H9 (cell line): ENCODE measurements around the gene FAM43A. TPM values are rescaled to one million over a fixed set of nuclear protein-coding genes. Genes with fewer than 3 reads are reported as not detected.

Experiments
- DNase-seq: peaks from one replicate; pipeline ENCODE4 v3.0.0-alpha.2; 2017
- H2AFZ ChIP-seq: one replicate; pipeline ENCODE4 v1.6.1; 2013; ENCODE audit warnings: mild to moderate bottlenecking, low read length, control low read depth, moderate library complexity
- H2AK5ac ChIP-seq: 2 replicates; pipeline ENCODE4 v1.6.1; 2013; ENCODE audit warnings: low read length, control low read depth, mixed read lengths; ENCODE audit not compliant: insufficient read length
- H2BK120ac ChIP-seq: one replicate; pipeline ENCODE4 v1.6.1; 2013; ENCODE audit warnings: low read depth, mild to moderate bottlenecking, low read length, control low read depth, inconsistent platforms; ENCODE audit not compliant: poor library complexity, severe bottlenecking
- H2BK12ac ChIP-seq: 2 replicates; pipeline ENCODE4 v1.6.1; 2013; ENCODE audit warnings: low read length, control low read depth, mixed read lengths, low read depth; ENCODE audit not compliant: insufficient read length
- H2BK15ac ChIP-seq: 2 replicates; pipeline ENCODE4 v1.6.1; 2013; ENCODE audit warnings: low read depth, low read length, control low read depth
- H2BK20ac ChIP-seq: one replicate; pipeline ENCODE4 v1.6.1; 2013; ENCODE audit warnings: low read depth, mild to moderate bottlenecking, low read length, control low read depth, inconsistent platforms; ENCODE audit not compliant: poor library complexity, severe bottlenecking
- H2BK5ac ChIP-seq: 2 replicates; pipeline ENCODE4 v1.6.1; 2013; ENCODE audit warnings: low read length, control low read depth, mixed read lengths; ENCODE audit not compliant: insufficient read length
- H3K14ac ChIP-seq: 2 replicates; pipeline ENCODE4 v1.6.1; 2013; ENCODE audit warnings: low read length, control low read depth; ENCODE audit not compliant: insufficient read depth
- H3K18ac ChIP-seq: 2 replicates; pipeline ENCODE4 v1.6.1; 2013; ENCODE audit warnings: low read depth, mild to moderate bottlenecking, mixed read lengths, low read length, control low read depth; ENCODE audit not compliant: insufficient read length
- H3K23ac ChIP-seq: 2 replicates; pipeline ENCODE4 v1.6.1; 2013; ENCODE audit warnings: low read length, control low read depth, mixed read lengths, low read depth; ENCODE audit not compliant: insufficient read length
- H3K23me2 ChIP-seq: 2 replicates; pipeline ENCODE4 v1.6.1; 2013; ENCODE audit warnings: low read depth, mild to moderate bottlenecking, mixed read lengths, low read length, control low read depth; ENCODE audit not compliant: insufficient read length, poor library complexity, severe bottlenecking
- H3K27ac ChIP-seq: 2 replicates; pipeline ENCODE4 v1.5.1; 2013; ENCODE audit warnings: low read length, control low read depth, mixed read lengths, low read depth; ENCODE audit not compliant: insufficient read length
- H3K27me3 ChIP-seq: 2 replicates; pipeline ENCODE4 v1.6.1; 2013; ENCODE audit warnings: low read length, control low read depth, inconsistent platforms; ENCODE audit not compliant: insufficient read depth
- H3K4ac ChIP-seq: 2 replicates; pipeline ENCODE4 v1.6.1; 2013; ENCODE audit warnings: low read depth, mild to moderate bottlenecking, control low read depth, inconsistent platforms, low read length, moderate library complexity
- H3K4me1 ChIP-seq: 2 replicates; pipeline ENCODE4 v1.6.1; 2013; ENCODE audit warnings: low read length, control low read depth, inconsistent platforms; ENCODE audit not compliant: insufficient read depth
- H3K4me2 ChIP-seq: 2 replicates; pipeline ENCODE4 v1.6.1; 2013; ENCODE audit warnings: low read length, control low read depth, mixed read lengths; ENCODE audit not compliant: insufficient read length, insufficient read depth
- H3K56ac ChIP-seq: 2 replicates; pipeline ENCODE4 v1.6.1; 2013; ENCODE audit warnings: low read depth, mild to moderate bottlenecking, mixed read lengths, low read length, control low read depth; ENCODE audit not compliant: insufficient read length
- H3K79me1 ChIP-seq: 2 replicates; pipeline ENCODE4 v1.6.1; 2013; ENCODE audit warnings: low read depth, mild to moderate bottlenecking, moderate library complexity, low read length, control low read depth, inconsistent platforms; ENCODE audit not compliant: insufficient read depth, poor library complexity, severe bottlenecking
- H3K79me2 ChIP-seq: 2 replicates; pipeline ENCODE4 v1.6.1; 2013; ENCODE audit warnings: low read length, control low read depth, inconsistent platforms; ENCODE audit not compliant: insufficient read depth
- H3K9ac ChIP-seq: 2 replicates; pipeline ENCODE4 v1.6.1; 2013; ENCODE audit warnings: low read length, control low read depth, mixed read lengths; ENCODE audit not compliant: insufficient read length; ENCODE audit errors: extremely low read depth
- H3K9me3 ChIP-seq: one replicate; pipeline ENCODE4 v1.6.1; 2013; ENCODE audit warnings: low read depth, low read length, inconsistent platforms; ENCODE audit not compliant: control insufficient read depth
- H3T11ph ChIP-seq: one replicate; pipeline ENCODE4 v1.6.1; 2013; ENCODE audit warnings: mild to moderate bottlenecking, low read length, control low read depth, inconsistent platforms
- H4K20me1 ChIP-seq: one replicate; pipeline ENCODE4 v1.6.1; 2013; ENCODE audit not compliant: control insufficient read depth, insufficient read length, insufficient read depth
- H4K5ac ChIP-seq: 2 replicates; pipeline ENCODE4 v1.6.1; 2013; ENCODE audit warnings: low read depth, mild to moderate bottlenecking, mixed read lengths, low read length, control low read depth; ENCODE audit not compliant: insufficient read length
- H4K8ac ChIP-seq: replicated peaks from 2 replicates; pipeline ENCODE4 v1.6.1; 2013; ENCODE audit warnings: low read length, control low read depth, mixed read lengths, low read depth; ENCODE audit not compliant: insufficient read length
- H4K91ac ChIP-seq: 2 replicates; pipeline ENCODE4 v1.6.1; 2013; ENCODE audit warnings: low read depth, mild to moderate bottlenecking, moderate library complexity, mixed read lengths, low read length, control low read depth; ENCODE audit not compliant: insufficient read length
- H3K27ac Mint-ChIP-seq, 3 experiments: 2 replicates in 2 of 3; 3 replicates in 1 of 3; pipeline ENCODE4 v1.8.0; 2020 to 2021; ENCODE audit warnings: mixed read lengths in 3 of 3, mild to moderate bottlenecking in 1 of 3, moderate library complexity in 1 of 3
- H3K27me3 Mint-ChIP-seq: 2 replicates; pipeline ENCODE4 v1.8.0; 2021; ENCODE audit warnings: low read depth, mild to moderate bottlenecking, moderate library complexity, mixed read lengths
- H3K36me3 Mint-ChIP-seq, 3 experiments: 2 replicates in 2 of 3; 3 replicates in 1 of 3; pipeline ENCODE4 v1.8.0; 2020 to 2021; ENCODE audit warnings: low read depth in 3 of 3, mixed read lengths in 3 of 3; ENCODE audit not compliant: insufficient read depth in 1 of 3
- H3K4me1 Mint-ChIP-seq, 2 experiments: 2 replicates each; pipeline ENCODE4 v1.8.0; 2020; ENCODE audit warnings: mixed read lengths in 2 of 2
- H3K4me3 Mint-ChIP-seq, 2 experiments: 2 replicates in 1 of 2; 3 replicates in 1 of 2; pipeline ENCODE4 v1.8.0; 2020 to 2021; ENCODE audit warnings: mild to moderate bottlenecking in 2 of 2, mixed read lengths in 2 of 2, moderate library complexity in 1 of 2
- H3K9me3 Mint-ChIP-seq, 2 experiments: 2 replicates in 1 of 2; 3 replicates in 1 of 2; pipeline ENCODE4 v1.8.0; 2020; ENCODE audit warnings: mild to moderate bottlenecking in 2 of 2, mixed read lengths in 2 of 2, moderate library complexity in 1 of 2
- WGBS: extraction: QIAGEN DNeasy Blood & Tissue Kit; methylation state at CpG from one replicate; pipeline ENCODE4 v1.1.7; 2013; ENCODE audit warnings: missing lambda C conversion rate, low lambda C conversion rate, mixed read lengths; ENCODE audit not compliant: insufficient read length; ENCODE audit errors: extremely low coverage; 5-methylcytosine and 5-hydroxymethylcytosine counted together
- total RNA-seq: library from RNA; stranded (reverse); gene quantifications from 2 replicates; pipeline ENCODE4 v1.2.1, GENCODE V29; 2021
- TF ChIP-seq, protein P1 (sequence below): fragments of 200-600 bp; sonication (generic); conservative IDR thresholded peaks from 3 replicates; pipeline ENCODE4 v1.8.0; 2021; ENCODE audit warnings: antibody characterized with exemption, mild to moderate bottlenecking

The FAM43A gene
- total RNA-seq, 1 experiment from 2014 or later, result 2.7 TPM

DNA sequence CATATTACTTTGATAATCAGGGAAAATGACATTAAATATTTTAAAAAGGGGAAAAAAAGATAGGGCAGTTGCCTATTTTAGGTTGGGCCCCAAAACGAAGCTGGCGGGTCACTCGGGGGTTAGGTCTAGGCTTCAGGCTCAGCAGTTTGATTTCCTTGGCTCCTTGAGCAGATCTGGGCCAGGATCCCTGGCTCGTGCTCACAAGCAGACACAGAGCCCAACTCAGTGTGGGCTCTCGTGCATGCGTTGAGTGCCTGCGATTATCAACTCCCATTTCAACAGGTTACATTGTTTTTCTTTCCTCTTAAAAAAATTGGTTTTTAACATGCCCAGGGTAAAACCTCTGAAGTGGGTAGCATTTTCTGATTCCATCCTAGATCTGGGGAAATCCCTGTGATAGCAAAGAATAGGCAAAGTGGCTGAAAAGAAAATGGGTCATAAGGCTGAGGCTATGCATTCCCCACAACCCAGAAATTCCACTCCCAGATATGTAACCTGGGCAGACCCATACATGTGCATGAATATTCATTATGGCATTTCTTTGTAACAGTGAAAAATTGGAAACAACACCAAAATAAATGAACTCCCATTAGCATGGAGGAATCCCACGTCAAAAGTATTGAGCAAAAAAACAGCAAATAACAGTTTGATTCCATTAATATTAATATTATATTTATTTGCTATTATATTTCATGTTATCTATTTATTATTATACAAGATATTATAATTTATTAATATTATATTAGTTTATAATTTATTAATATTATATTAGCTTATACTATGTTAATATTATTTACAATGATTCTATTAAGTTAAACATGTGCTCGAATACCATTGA, 27.8 kb downstream of the FAM43A start:
- Histone ChIP-seq H2AK5ac (no peak overlapping the region), H3K4me2 (no peak overlapping the region), H3K79me2 (no peaks in the 10 kb centered on the region), H3T11ph (no peak overlapping the region), H3K23ac (no peak overlapping the region), H4K91ac (no peak overlapping the region), H2BK15ac (no peak overlapping the region), H2BK5ac (no peak overlapping the region), H3K18ac (no peak overlapping the region), H3K23me2 (peaks cover 4% of the 10 kb centered on the region), H2BK12ac (no peak overlapping the region), H4K20me1 (no peaks in the 10 kb centered on the region), H3K4ac (no peak overlapping the region), H3K9ac (no peak overlapping the region), H2BK120ac (no peak overlapping the region), H3K14ac (0 out of 2 replicates have a peak overlapping the region, but pooled peaks have one; percentile 72), H4K5ac (no peak overlapping the region), H3K27me3 (no peaks in the 10 kb centered on the region), H4K8ac (no peak overlapping the region), H3K79me1 (no peaks in the 10 kb centered on the region), H3K4me1 (no peaks in the 10 kb centered on the region), H3K9me3 (no peaks in the 10 kb centered on the region), H2AFZ (no peak overlapping the region), H3K27ac (no peak overlapping the region), H2BK20ac (no peak overlapping the region), H3K56ac (no peak overlapping the region)
- DNase-seq, result no peak
- H3K4me3 Mint-ChIP-seq, result no peak overlapping the region
- H3K36me3 Mint-ChIP-seq, result no peaks in the 10 kb centered on the region
- peak overlapping the region in 2 of 3 experiments; percentile 7 to 45; a peak in 1 of 7 replicates for H3K27ac Mint-ChIP-seq
- WGBS, result no CpG with 5 or more reads among the region's 9 CpGs
- H3K9me3 Mint-ChIP-seq, result no peaks in the 10 kb centered on the region
- TF ChIP-seq, protein P1, sequence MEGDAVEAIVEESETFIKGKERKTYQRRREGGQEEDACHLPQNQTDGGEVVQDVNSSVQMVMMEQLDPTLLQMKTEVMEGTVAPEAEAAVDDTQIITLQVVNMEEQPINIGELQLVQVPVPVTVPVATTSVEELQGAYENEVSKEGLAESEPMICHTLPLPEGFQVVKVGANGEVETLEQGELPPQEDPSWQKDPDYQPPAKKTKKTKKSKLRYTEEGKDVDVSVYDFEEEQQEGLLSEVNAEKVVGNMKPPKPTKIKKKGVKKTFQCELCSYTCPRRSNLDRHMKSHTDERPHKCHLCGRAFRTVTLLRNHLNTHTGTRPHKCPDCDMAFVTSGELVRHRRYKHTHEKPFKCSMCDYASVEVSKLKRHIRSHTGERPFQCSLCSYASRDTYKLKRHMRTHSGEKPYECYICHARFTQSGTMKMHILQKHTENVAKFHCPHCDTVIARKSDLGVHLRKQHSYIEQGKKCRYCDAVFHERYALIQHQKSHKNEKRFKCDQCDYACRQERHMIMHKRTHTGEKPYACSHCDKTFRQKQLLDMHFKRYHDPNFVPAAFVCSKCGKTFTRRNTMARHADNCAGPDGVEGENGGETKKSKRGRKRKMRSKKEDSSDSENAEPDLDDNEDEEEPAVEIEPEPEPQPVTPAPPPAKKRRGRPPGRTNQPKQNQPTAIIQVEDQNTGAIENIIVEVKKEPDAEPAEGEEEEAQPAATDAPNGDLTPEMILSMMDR, result no peak
- H3K4me1 Mint-ChIP-seq, result peaks cover 0 to 3% of the 10 kb centered on the region in 2 experiments; a peak in 1 of 4 replicates
- H3K27me3 Mint-ChIP-seq, result no peaks in the 10 kb centered on the region
